HTR-8/SVneo (cell line): ENCODE measurements around the gene MAFG.

Source experiments
- DNase-seq: peaks from one replicate; pipeline ENCODE4 v3.0.0; 2011; ENCODE audit warnings: low spot score, mixed read lengths; ENCODE audit not compliant: insufficient read length
- FAIRE-seq: peaks from 2 replicates; lab custom pipeline; 2011; peaks lifted over from hg19 to GRCh38; lab: Jason Lieb, UNC

MAFG gene

DNA sequence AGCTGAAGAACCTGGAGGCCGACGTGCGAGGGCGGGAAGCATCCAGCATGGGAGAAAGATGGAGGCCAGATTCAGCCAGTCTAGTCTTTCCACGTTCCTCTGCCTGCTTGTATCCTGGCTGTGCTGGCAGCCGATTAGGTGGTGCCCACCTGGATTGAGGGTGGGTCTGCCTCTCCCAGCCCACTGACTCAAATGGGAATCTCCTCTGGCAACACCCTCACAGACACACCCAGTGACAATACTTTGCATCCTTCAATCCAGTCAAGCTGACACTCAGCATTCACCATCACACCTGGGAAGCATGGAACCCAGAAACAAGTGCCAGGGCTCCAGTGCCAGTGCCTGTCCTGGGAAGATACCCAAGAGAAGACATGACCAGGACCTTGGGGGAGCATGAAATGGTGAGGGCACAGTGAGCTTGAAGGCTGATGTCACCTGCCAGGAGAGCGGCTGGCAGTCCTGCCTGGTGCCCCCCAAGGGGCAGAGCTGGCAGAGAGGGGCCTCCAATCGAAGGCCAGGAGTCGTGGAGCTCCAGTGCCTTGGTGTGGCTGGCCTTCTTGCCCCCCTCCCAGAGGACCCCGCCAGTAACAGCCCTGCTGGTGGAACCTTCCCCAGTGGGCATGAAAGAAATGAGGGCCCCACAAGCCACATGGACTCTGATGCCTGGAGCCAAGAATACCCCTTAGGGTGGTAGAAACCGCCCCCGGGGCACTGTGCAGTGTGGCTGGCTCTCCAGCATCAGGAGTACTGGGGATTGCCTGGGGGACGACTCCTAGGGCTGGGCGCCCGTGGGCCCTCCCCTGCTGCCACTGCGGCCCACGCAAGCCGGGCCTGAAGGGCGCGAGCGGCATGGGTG is 26.1 kb downstream of the MAFG start:
- DNase-seq: no peak
- no peak for FAIRE-seq

DNA sequence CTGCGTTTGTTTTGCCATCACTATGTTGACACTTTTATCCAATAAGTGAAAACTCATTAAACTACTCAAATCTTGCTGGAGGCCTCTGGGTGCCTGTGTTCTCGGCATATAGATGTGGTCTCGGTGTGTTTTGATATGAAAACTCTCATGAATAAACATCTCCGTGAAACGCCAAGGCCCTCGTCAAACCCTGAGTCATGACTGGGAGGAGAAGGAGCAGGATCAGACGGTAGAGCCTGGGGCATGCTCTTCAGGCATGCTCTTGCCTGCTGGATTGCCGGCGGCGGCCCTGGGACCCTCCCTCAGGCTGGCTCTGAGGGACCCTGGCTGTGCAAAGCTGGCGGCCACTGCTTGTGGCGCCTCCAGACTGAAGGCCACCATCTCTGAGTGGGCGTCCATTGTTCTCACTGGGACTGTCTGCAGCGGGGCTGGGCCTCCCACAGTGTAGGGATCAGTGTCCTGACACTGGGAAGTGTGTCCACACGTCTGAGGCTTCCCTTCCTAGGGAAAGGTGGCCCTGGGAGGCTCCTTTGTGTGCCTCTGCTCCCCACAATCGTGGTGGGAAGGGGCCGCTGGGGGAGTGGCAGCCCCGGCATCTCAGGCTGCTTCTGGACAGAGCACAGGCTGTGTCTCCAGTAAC is 27.2 kb downstream of the MAFG start:
- no peak for DNase-seq
- no peak for FAIRE-seq

DNA sequence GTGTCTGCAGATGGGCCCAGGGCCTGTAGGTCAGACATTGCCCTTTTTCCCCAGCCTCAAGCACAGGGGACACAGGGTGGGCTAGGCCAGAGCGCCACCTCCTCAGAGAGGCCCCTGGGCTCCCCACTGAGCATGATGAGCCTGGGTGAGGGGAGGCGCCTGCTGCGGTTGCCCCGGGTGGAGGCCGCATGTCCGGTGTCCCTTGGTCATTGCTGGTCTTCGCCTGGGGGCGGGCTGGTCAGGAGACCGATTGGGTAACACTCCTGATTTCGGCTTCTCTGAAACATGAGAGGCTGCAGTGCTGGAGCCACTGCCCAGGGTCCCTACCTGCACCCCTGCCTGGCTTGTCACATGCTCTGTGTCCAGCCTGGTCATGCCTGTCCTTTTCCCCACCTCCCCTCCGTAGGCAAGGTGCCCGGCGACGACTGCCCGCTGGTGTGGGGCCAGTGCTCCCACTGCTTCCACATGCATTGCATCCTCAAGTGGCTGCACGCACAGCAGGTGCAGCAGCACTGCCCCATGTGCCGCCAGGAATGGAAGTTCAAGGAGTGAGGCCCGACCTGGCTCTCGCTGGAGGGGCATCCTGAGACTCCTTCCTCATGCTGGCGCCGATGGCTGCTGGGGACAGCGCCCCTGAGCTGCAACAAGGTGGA is 27.9 kb downstream of the MAFG start:
- DNase-seq: no peak
- no peak for FAIRE-seq

DNA sequence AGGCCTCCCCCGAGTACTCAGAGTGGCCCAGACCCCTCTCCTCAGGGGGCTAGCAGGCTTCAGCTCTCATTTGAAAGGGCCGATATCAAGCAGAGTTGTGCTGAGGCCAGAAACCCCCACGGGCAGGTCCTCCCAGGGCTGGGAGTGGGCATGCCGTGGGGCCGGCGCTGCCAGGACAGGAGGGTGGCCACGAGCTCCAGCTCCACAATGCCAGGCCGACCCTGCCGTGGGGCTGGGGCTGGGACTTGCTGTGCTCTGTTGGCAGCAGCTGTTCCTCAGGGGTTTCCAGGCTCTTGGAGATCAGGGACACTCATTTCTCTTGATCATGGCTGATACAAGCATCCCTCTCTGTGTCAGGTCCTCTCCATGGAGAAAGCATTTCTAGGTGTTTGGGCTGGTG is 28.6 kb downstream of the MAFG start:
- FAIRE-seq (no peak), DNase-seq (no peak)

DNA sequence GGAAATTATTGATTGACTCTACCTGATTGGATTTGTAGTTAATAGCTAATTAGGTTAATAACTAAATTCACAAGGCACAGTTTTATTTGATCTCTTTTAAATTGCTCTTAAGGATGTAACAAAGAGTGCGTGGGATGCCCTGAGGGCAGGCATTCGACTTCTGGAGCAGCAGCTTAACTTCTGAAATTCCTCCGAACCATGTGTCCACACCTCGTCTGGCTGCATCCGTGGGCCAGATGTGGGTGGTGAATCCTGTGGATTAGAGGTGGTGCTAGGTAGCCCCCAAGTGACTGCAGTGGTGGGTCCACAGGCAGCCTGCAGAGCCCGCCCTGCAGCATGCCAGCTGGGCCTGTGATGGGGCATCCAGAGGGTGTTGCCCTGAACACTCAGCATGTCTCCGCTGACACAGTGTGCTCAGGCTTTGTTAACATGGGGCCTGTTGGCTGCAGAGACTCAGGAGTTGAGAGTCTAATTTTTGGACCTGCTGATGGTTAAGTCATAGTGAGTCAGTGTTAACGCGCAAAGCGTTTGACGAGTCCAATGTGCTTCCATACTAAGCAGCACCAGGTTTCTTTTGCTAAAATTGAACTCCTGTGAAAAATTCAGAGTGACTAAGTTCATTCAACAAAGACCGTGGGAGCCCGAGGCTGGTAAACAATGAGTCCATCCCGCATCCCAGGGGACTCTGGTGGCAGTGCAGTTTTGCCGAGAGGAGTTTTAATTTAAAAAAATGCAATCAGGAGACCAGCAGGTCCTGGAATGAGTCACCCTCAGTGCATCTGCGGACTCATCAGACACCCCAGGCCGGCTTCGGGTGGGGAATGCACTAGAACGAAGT is 29.3 kb downstream of the MAFG start:
- DNase-seq: no peak
- FAIRE-seq: peak; percentile 72

DNA sequence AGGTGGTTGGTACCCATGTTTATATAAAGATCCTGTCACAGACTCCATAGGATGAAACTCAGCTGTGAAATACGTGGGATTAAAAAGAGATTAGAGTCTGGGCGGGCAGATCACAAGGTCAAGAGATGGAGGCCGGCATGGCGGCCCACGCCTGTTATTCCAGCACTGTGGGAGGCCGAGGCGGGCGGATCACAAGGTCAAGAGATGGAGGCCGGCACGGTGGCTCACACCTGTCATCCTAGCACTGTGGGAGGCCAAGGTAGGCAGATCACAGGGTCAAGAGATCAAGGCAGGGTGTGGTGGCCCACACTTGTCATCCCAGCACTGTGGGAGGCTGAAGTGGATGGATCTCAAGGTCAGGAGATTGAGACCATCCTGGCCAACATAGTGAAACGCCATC is 32.1 kb downstream of the MAFG start:
- DNase-seq (no peak), FAIRE-seq (no peak)

DNA sequence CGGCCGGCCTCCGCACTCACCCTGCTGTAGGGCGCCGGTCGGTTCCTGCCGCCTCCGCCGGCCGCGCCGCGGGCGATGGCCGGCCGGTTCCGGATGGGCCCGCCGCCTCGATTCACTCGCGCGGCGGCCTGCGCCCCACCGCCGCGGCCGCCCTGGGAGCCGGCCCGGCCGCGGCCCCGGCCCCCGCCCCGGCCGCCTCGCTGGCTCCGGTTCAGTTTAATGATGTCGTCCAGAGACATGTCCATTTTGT is 36.3 kb downstream of the MAFG start:
- FAIRE-seq: no peak
- no peak for DNase-seq

DNA sequence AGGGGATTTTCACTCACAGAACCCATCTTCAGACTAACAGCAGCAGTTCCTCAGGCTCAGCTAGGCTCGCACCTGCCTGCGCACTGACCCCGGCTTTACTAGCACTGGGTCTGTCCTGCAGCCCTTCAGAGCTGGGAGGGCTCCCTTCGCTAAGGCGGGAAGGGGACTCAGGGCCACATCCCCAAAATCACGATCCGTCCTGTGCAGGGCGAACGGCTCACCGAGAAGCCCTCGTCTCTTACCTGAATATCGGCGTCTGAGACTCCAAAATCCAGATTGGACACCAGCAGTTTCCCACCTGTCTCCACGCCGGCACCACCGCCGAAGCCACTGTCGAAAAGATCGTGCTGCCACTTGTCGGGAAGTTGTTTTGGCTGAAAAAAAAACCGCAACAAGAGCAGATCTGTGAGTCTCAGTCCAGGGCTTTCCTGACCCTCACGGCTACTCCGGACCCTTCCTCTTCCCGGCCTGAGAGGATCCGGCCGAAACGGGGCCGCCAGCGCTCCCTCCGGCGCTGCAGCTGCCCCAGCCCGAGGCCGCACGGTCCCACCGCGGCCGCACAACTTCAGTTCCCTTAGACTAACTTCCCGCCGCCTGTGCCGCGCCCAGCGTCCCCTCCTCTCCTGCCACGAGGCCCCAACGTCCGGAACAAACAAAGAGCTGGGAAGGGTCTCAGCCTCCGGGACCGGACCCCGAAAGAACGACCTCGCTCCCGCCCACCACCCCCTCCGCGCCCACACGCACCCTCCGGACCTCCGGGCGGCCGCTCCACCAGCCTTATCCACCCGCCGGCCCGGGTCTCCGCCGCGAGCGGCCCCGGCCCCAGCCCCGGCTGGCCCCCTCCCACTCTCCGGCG is 36.9 kb downstream of the MAFG start:
- DNase-seq: no peak
- no peak for FAIRE-seq

DNA sequence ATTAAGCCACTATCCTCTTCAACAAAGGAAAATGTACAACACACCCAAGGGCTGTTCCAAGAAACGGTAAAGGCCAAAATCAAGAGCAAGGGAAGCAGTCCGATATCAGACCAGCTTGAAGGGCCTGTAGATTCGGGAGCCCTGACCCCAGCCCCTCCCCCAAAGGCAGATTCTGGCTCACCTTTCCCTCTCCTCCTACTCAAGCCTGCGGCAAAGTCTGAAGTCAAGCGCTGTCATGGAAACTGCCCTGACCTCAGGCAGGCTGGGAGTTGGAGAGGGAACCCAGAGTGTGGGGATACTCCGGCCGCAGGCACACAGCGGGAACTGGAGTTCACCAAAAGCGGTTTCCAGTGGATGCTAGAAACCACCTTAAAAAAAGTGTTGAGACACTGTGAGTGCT is 37.9 kb downstream of the MAFG start:
- DNase-seq: no peak
- no peak for FAIRE-seq

DNA sequence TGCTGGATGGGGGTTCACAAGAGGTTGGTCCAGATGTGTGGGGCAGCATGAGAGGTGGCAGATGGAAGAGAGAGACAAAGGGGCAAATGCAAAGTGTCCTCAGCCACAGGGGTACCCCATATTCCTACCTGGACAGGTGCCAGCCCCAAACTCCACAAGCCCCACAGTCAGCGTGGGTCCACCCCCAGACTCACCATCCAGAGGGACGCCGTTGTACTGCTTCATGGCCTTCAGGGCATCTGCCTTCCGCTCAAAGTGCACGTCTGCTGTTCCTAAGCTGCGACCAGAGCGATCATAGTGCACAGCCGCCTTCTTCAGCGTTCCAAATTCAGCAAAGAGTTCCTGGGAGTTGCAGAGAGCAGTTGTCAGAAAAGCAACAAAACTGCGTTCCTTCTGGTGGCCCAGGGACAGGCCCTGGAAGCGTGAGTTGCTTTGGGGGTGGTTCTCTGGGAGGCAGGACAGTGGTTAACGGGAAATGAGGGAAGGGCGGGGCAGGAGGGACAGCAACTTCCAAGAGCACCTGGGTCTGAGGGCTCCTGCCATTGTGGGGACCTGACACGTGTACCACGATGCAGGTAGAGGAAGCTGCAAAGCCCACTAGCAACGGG is 38.4 kb downstream of the MAFG start:
- DNase-seq (no peak), FAIRE-seq (no peak)

DNA sequence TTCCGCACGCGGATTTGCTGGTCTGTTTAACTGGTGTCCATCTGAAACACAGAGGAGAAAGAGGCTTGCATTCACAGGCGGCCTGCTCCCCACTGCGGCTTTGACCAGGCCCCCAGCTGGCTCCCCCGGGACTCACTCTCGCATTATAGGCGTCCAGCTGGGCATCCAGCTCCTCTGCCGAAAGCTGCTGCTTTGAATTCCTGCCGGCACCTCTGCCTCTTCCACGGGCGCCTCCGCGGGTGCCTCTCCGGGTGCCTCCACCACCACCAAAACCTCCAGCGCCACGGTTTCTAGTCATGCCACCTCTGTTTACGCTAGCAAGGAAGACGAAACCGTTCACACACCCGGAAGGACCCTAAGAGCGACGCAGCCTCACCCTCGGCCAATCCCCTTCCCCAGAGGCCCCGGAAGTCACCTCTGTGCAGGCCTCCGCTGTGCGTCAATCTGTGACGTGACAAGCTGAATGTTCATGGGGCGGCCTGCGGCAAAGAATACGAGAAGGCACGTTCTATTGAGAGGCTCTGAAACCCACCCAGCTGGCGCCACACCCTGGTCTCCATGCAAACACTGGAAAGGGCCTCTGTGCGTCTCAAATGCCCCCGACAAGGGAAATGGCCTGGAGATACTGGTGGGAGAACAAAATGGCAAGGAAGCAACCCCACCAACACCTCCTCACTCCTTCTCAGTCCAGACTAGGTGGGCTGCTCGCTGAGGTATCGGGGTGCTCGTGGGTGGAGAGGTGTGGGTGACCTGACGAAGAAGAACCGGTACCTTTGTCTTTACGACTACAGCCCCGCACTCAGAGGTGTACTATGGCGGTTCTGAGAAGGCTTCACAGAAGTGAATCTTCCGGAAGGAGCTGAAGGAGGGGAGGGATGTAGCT is 39.2 kb downstream of the MAFG start:
- FAIRE-seq: no peak

DNA sequence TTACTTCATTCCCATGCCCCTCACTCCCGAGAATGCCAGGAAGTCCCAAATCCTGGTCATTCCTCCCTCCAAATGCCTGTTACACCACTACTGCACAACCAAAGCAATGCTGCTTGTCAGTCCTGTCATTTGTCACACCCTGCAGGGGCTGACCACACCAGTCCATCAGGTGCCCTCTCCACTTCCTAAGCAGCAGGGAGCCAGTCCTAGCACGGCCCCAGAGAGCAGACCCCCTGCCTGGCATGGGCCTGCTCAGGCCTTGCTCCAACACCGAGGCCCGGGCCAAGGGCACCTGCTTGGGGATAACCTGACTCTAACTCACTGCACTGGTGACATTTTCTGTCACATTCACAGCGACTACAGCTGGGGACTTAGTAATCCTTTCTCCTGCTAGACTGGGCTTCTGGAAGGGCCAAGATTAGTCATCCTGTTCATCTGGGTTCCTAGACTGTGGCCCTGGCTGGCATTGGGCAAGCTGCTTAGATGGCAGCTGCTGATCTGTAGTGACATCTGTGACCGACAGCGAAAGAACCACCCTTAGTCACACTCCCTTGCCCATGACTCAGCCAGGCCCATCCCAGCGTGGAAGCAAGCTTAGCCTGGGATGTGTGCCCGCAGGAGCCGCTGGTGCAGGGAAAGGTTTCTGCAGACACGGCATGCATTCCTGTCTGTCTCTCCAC is 41.5 kb downstream of the MAFG start:
- no peak for DNase-seq
- no peak for FAIRE-seq

More for the DNA sequence above, 39.2 kb downstream of the MAFG start:
- no peak for DNase-seq

DNA sequence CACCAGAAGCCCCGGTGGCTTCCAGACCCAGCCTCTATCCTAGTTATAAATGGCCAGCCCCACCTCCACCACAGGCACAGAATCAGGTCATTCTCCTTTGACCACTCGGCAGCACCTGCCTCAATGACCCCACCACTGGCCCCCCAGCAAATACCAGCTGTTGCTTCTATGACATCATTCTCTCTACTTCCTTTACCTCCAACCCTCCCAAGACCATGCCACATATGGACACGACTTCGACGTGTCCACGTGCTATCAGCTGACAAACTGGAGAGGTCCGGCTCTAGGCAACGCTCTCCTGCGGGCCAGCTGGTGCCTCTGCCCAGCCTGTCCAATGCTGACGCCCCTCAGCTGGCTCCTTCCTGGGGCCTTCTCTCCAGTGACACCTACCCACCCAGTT is 42.1 kb downstream of the MAFG start:
- DNase-seq (no peak), FAIRE-seq (no peak)

DNA sequence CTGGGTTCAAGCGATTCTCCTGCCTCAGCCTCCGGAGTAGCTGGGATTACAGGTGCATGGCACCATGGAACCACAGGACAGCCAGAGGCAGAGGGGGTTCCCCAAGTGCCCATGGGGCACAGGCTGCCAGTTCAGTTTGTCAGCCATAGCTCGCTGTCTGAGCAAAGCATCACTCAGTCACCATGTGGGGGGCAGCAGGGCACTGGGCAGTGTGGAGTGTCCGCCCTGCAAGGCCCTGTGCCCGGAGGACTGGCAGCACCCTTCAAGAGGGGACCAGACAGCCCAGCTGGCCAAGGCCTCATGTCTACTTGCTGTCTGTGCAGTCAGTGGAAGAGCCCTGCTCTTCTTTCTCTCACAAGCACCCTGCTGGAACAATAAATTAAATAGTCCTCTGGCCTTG is 42.6 kb downstream of the MAFG start:
- no peak for FAIRE-seq
- no peak for DNase-seq

DNA sequence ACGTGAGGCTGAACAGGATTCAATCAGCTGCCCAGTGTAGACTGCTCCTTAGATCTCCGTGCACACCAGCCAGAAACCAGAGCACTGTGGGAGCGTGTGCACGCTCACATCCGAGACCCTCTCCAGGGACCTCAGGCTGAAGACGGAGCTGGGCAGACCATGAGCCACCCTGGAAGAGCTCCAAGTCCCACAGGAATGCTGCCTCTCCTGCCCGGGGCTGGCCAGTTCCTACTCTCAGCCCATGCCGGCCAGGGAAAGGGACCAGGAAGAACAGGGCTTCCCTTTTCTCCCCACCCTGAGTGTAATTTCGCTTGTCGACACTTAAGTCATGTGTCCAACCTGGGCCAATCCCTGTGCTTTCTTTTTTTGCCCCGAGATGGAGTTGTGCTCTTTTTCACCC is 43.0 kb downstream of the MAFG start:
- FAIRE-seq (no peak), DNase-seq (no peak)

DNA sequence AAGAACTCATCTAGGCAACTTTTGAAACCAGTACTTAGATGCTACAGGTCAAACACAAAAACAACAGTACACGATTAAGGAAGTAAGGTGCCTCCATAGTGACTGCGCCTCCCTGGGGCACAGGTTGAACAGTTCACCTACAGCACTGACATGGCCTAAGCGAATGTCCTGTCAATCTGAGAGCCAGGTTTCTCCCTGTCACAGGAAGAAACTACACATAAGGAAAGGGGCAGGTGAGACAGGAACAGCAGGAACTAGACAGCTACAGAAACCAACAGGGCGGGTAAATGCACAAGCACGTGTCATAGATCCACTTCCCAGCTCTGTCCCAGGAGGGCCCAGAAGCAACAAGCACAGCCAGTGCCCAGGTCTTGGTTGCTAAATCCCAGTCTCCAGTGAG is 48.4 kb downstream of the MAFG start:
- DNase-seq (no peak), FAIRE-seq (no peak)

DNA sequence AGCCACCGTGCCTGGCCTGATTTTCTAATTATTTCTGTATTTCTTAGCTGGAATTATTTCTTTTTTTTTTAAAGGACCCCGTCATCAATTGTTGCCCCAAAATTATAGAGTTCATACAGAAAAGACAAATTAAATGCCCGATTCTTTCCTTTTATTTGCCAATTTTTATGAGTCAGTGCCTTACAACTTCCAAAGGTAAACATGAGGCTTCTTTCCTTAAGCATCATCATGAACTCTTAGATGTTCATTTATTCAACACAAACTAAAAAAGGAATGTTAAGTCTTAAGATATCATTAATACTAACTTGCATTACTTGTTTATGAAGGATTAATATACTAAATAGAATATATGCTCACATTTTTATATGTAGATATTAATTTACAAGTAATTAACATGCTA is 49.2 kb downstream of the MAFG start:
- DNase-seq (no peak), FAIRE-seq (no peak)

DNA sequence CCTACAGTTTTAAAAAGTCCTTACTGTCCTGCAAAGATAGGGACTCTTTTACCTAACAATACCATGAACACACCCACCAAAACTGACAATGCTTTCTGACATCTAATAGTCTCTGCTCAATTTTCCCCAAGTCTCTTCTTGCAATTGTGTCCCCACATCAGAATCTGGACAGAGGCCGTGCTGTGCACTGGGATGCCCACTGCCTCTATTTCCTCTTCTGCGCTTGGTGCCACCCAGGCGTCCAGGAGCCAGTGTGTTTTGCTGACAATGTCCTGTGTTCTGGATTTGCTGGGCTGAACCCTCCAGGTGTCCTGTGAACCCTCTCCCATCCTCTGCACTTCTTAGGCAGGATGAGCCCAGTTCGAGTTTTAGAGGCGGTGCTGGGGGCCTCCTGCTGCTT is 50.0 kb downstream of the MAFG start:
- FAIRE-seq: no peak

More for the DNA sequence above, 50.0 kb downstream of the MAFG start:
- DNase-seq: no peak
